Panc1 (cell line): Measurements from ENCODE around the gene CDH8. TPM values are rescaled to one million over a fixed set of nuclear protein-coding genes. Genes with fewer than 3 reads are reported as not detected.

Source experiments
- ATAC-seq: fragments of 200-7000 bp; cut with Tn5 transposase; 2 replicates; pipeline ENCODE4 v1.9.1; 2020; ENCODE audit warnings: mild to moderate bottlenecking, moderate library complexity
- BruUV-seq: library from RNA; stranded (reverse); fragments of 400-500 nt; replicated peaks from 2 replicates; lab custom pipeline; 2021; lab: Mats Ljungman, UMichigan
- CTCF ChIA-PET: fragments of 300-600 bp; sonication (Branson Sonifier 250); formaldehyde crosslinking; loops from one replicate; lab custom pipeline; 2022; ENCODE audit warnings: antibody characterized with exemption; lab: Charles Lee
- POLR2A ChIA-PET: fragments of 300-600 bp; sonication (Branson Sonifier 250); formaldehyde crosslinking; loops from one replicate; lab custom pipeline; 2022; ENCODE audit warnings: antibody characterized with exemption; lab: Charles Lee
- DNase-seq: peaks from one replicate; pipeline ENCODE4 v3.0.0-alpha.2; 2010; ENCODE audit warnings: low read depth, low spot score
- H3K27ac ChIP-seq: 2 replicates; pipeline ENCODE4 v1.5.1; 2011; ENCODE audit warnings: mild to moderate bottlenecking, low read length, inconsistent platforms
- H3K27me3 ChIP-seq: fragments of 200-500 bp; sonication (Bioruptor generic); 2 replicates; pipeline ENCODE4 v1.6.0; 2014; ENCODE audit warnings: low read length, inconsistent platforms; ENCODE audit not compliant: control insufficient read depth, insufficient read depth
- H3K36me3 ChIP-seq: fragments of 200-500 bp; sonication (Bioruptor generic); 2 replicates; pipeline ENCODE4 v1.5.1; 2014; ENCODE audit warnings: inconsistent platforms, mild to moderate bottlenecking, low read length, moderate library complexity; ENCODE audit not compliant: control insufficient read depth, insufficient read depth
- H3K4me1 ChIP-seq: 2 replicates; pipeline ENCODE4 v1.5.1; 2011; ENCODE audit warnings: inconsistent platforms, mild to moderate bottlenecking, low read length, moderate library complexity; ENCODE audit not compliant: control insufficient read depth, insufficient read depth
- H3K4me3 ChIP-seq, 2 experiments: 2 replicates each; pipeline ENCODE4 v1.5.1; 2011 to 2012; ENCODE audit warnings: low read depth in 2 of 2, low read length in 2 of 2, mild to moderate bottlenecking in 2 of 2, inconsistent platforms in 1 of 2, moderate library complexity in 1 of 2
- H3K9me3 ChIP-seq: fragments of 200-500 bp; sonication (Bioruptor generic); 2 replicates; pipeline ENCODE4 v1.5.1; 2014; ENCODE audit warnings: low read depth, mild to moderate bottlenecking, inconsistent platforms, low read length, moderate library complexity; ENCODE audit not compliant: control insufficient read depth, insufficient read depth
- POLR2AphosphoS5 ChIP-seq: IDR thresholded peaks from 2 replicates; pipeline ENCODE4 v1.6.1; 2012; ENCODE audit warnings: mild to moderate bottlenecking, low read depth, low read length, moderate library complexity
- REST ChIP-seq, 2 experiments: IDR thresholded peaks; 2 replicates each; pipeline ENCODE4 v1.6.1; 2011 to 2012; ENCODE audit warnings: low read depth in 2 of 2, control low read depth in 1 of 2, low read length in 1 of 2, mild to moderate bottlenecking in 1 of 2, moderate library complexity in 1 of 2; ENCODE audit not compliant: insufficient read depth in 1 of 2
- SIN3A ChIP-seq: IDR thresholded peaks from 2 replicates; pipeline ENCODE4 v1.6.1; 2012; ENCODE audit warnings: low read depth, mild to moderate bottlenecking, low read length, moderate library complexity, borderline replicate concordance; ENCODE audit not compliant: insufficient read depth
- TCF7L2 ChIP-seq: IDR thresholded peaks from 2 replicates; pipeline ENCODE4 v1.6.1; 2011; ENCODE audit warnings: mild to moderate bottlenecking, low read depth, low read length, inconsistent platforms
- in situ Hi-C: cut with HindIII; loops from 2 replicates; pipeline ENCODE4 v1.10.0; 2016; ENCODE audit warnings: low sequenced_read_pairs, low pct_unique_long_range_greater_than_20kb
- intact Hi-C: fragments of 100-400 bp; cut with micrococcal nuclease; formaldehyde crosslinking; loops from one replicate; pipeline ENCODE4 v1.10.0; 2022; ENCODE audit not compliant: unreplicated experiment
- total RNA-seq: library from RNA; stranded (reverse); gene quantifications from one replicate; pipeline ENCODE4 v1.2.1, GENCODE V29; 2021; ENCODE audit not compliant: unreplicated experiment
- TF ChIP-seq, protein P1 (sequence below): fragments of 450-650 bp; IDR thresholded peaks from 2 replicates; pipeline ENCODE4 v1.5.1; 2017; ENCODE audit warnings: mild to moderate bottlenecking

CDH8 gene
- total RNA-seq, 1 experiment from 2014 or later = 0.21 TPM

DNA sequence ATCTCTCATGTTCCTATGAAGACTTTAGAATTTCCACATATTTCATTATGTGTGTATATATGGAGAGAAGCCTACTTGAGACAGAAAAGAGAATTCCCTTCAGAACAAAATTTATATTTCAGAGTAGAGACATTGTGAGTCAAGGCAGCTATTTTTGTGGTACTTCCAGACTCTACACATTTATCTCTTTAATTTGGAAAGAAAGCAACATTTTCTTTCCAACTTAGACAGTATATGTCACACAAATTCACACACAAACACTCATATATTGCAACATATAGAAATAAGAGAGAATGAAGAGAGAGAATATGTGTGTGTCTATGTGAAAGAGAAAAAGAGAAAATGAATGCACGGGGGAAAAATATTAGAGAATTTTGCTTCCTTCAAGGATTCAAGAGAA lies 158.8 kb downstream of the CDH8 start:
- H3K9me3 ChIP-seq = no peaks in the 10 kb centered on the region
- no peak for DNase-seq
- H3K4me3 ChIP-seq = no peak overlapping the region
- BruUV-seq = no TSS peak
- no peak for TF ChIP-seq POLR2AphosphoS5
- TF ChIP-seq TCF7L2 = no peak
- no peak for TF ChIP-seq REST (IDR thresholded peaks at IDR 0.05; ENCODE audit: insufficient read depth in 1 of 2, low read depth in 2 of 2, low read length in 1 of 2)
- TF ChIP-seq SIN3A = no peak
- TF ChIP-seq, protein P1, sequence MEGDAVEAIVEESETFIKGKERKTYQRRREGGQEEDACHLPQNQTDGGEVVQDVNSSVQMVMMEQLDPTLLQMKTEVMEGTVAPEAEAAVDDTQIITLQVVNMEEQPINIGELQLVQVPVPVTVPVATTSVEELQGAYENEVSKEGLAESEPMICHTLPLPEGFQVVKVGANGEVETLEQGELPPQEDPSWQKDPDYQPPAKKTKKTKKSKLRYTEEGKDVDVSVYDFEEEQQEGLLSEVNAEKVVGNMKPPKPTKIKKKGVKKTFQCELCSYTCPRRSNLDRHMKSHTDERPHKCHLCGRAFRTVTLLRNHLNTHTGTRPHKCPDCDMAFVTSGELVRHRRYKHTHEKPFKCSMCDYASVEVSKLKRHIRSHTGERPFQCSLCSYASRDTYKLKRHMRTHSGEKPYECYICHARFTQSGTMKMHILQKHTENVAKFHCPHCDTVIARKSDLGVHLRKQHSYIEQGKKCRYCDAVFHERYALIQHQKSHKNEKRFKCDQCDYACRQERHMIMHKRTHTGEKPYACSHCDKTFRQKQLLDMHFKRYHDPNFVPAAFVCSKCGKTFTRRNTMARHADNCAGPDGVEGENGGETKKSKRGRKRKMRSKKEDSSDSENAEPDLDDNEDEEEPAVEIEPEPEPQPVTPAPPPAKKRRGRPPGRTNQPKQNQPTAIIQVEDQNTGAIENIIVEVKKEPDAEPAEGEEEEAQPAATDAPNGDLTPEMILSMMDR = no peak
- intact Hi-C loops (no loop called here), in situ Hi-C loops (no loop called here)
- no peak for ATAC-seq
- POLR2A ChIA-PET = no interaction called here
- H3K27me3 ChIP-seq = no peaks in the 10 kb centered on the region
- H3K36me3 ChIP-seq = no peaks in the 10 kb centered on the region
- no peaks in the 10 kb centered on the region for H3K4me1 ChIP-seq
- CTCF ChIA-PET = no interaction called here
- H3K27ac ChIP-seq = no peak overlapping the region

GRCh38 chr16:61872778-61873119 lies 163.5 kb downstream of the CDH8 start:
- ChIA-PET POLR2A (no interaction called here), CTCF (no interaction called here)
- TF ChIP-seq REST (IDR thresholded peaks at IDR 0.05; ENCODE audit: insufficient read depth in 1 of 2, low read depth in 2 of 2, low read length in 1 of 2) (no peak), TCF7L2 (no peak), POLR2AphosphoS5 (no peak), SIN3A (no peak)
- TF ChIP-seq, protein P1 = no peak
- in situ Hi-C loops = no loop called here
- H3K36me3 ChIP-seq = no peaks in the 10 kb centered on the region
- H3K4me1 ChIP-seq = no peaks in the 10 kb centered on the region
- no peak overlapping the region for H3K4me3 ChIP-seq
- H3K27me3 ChIP-seq = no peaks in the 10 kb centered on the region
- DNase-seq (no peak), ATAC-seq (no peak)
- no TSS peak for BruUV-seq
- no peak overlapping the region for H3K27ac ChIP-seq
- no peaks in the 10 kb centered on the region for H3K9me3 ChIP-seq
- intact Hi-C loops = no loop called here
